GM06990 (cell line): ENCODE data around the gene SMIM32.

Experiments
- DNase-seq: peaks from one replicate; pipeline ENCODE4 v3.0.0-alpha.2; 2011; ENCODE audit not compliant: insufficient read length; ENCODE audit errors: extremely low read depth
- H3K27me3 ChIP-seq: replicated peaks from 2 replicates; pipeline ENCODE4 v1.6.0; 2011; ENCODE audit warnings: low read length; ENCODE audit not compliant: control insufficient read depth, insufficient read depth
- H3K36me3 ChIP-seq: 2 replicates; pipeline ENCODE4 v1.5.1; 2011; ENCODE audit warnings: low read length; ENCODE audit not compliant: control insufficient read depth, insufficient read depth
- H3K4me3 ChIP-seq: replicated peaks from 2 replicates; pipeline ENCODE4 v1.5.1; 2011; ENCODE audit warnings: low read depth, mild to moderate bottlenecking, control low read depth, low read length
- CTCF ChIP-seq: IDR thresholded peaks from 2 replicates; pipeline ENCODE4 v1.5.1; 2011; ENCODE audit warnings: low read length, control low read depth, mild to moderate bottlenecking, inconsistent platforms; ENCODE audit not compliant: insufficient read depth, poor library complexity, severe bottlenecking

Gene SMIM32

GRCh38 chr5:136222580-136223235 is 29.7 kb upstream of the SMIM32 start:
- no peaks in the 10 kb centered on the region for H3K27me3 ChIP-seq
- no peak for TF ChIP-seq CTCF
- no peaks in the 10 kb centered on the region for H3K36me3 ChIP-seq
- no peak for DNase-seq
- no peak overlapping the region for H3K4me3 ChIP-seq

GRCh38 chr5:136221340-136221739 is 28.4 kb upstream of the SMIM32 start:
- H3K27me3 ChIP-seq, result no peaks in the 10 kb centered on the region; the same call in 1 of the 2 replicates
- no peak for TF ChIP-seq CTCF
- no peak overlapping the region for H3K4me3 ChIP-seq
- no peak for DNase-seq
- no peaks in the 10 kb centered on the region for H3K36me3 ChIP-seq

- TF ChIP-seq CTCF, result no peak
These were observed 23.3 kb upstream of the SMIM32 start for GRCh38 chr5:136216230-136216629.

GRCh38 chr5:136215812-136216211 is 22.9 kb upstream of the SMIM32 start:
- no peaks in the 10 kb centered on the region; the same call in 1 of the 2 replicates for H3K27me3 ChIP-seq
- TF ChIP-seq CTCF, result no peak
- no peak for DNase-seq
- H3K4me3 ChIP-seq, result no peak overlapping the region
- no peaks in the 10 kb centered on the region for H3K36me3 ChIP-seq

More at GRCh38 chr5:136216230-136216629, 23.3 kb upstream of the SMIM32 start:
- Histone ChIP-seq H3K27me3 (no peaks in the 10 kb centered on the region; the same call in 1 of the 2 replicates), H3K4me3 (no peak overlapping the region), H3K36me3 (no peaks in the 10 kb centered on the region)
- no peak for DNase-seq

- H3K36me3 ChIP-seq, result no peaks in the 10 kb centered on the region
- TF ChIP-seq CTCF, result no peak
- peaks cover 1% of the 10 kb centered on the region; the same call in 1 of the 2 replicates for H3K27me3 ChIP-seq
- DNase-seq, result no peak
- H3K4me3 ChIP-seq, result no peak overlapping the region
These were observed 21.0 kb upstream of the SMIM32 start for GRCh38 chr5:136213919-136214493.
